Fibroblast of lung (primary cell): ENCODE measurements around the gene MAP4K5. TPM values are rescaled to one million over a fixed set of nuclear protein-coding genes. Genes with fewer than 3 reads are reported as not detected.

Experiments
- DNase-seq, 2 donors: peaks; one replicate each; pipeline versions ENCODE4 v3.0.0 to v3.0.0-alpha.2; 2010; ENCODE audit warnings: low read depth in 2 of 2
- H2AFZ ChIP-seq: 2 replicates; pipeline ENCODE4 v1.5.1; 2012; ENCODE audit warnings: low read length, control low read depth, inconsistent platforms
- H3K27ac ChIP-seq: 2 replicates; pipeline ENCODE4 v1.5.1; 2011; ENCODE audit warnings: low read length, control low read depth; ENCODE audit not compliant: insufficient read depth
- H3K27me3 ChIP-seq: 2 replicates; pipeline ENCODE4 v1.5.1; 2011; ENCODE audit warnings: mild to moderate bottlenecking, low read length; ENCODE audit not compliant: control insufficient read depth, insufficient read depth
- H3K36me3 ChIP-seq: 2 replicates; pipeline ENCODE4 v1.5.1; 2011; ENCODE audit warnings: low read length; ENCODE audit not compliant: control insufficient read depth, insufficient read depth
- H3K4me1 ChIP-seq: 2 replicates; pipeline ENCODE4 v1.5.1; 2011; ENCODE audit warnings: low read length; ENCODE audit not compliant: control insufficient read depth, insufficient read depth; ENCODE audit errors: extremely low read depth
- H3K4me2 ChIP-seq: 2 replicates; pipeline ENCODE4 v1.5.1; 2011; ENCODE audit warnings: low read length, control low read depth; ENCODE audit not compliant: insufficient read depth; ENCODE audit errors: extremely low read depth
- H3K4me3 ChIP-seq, 4 experiments: fragments of 200-600 bp in 1 of 4; sonication (generic) in 1 of 4; replicated peaks in 1 of 4; 2 replicates each; pipeline ENCODE4 v1.5.1; 2011 to 2016; ENCODE audit warnings: low read length in 4 of 4, low read depth in 3 of 4, mild to moderate bottlenecking in 3 of 4, control low read depth in 2 of 4, inconsistent platforms in 1 of 4, mixed read lengths in 1 of 4; ENCODE audit not compliant: insufficient read depth in 1 of 4; ENCODE audit errors: control extremely low read depth in 1 of 4
- H3K79me2 ChIP-seq: 2 replicates; pipeline ENCODE4 v1.5.1; 2012; ENCODE audit warnings: mild to moderate bottlenecking, low read length, inconsistent platforms; ENCODE audit not compliant: control insufficient read depth, insufficient read depth
- H3K9ac ChIP-seq: 2 replicates; pipeline ENCODE4 v1.5.1; 2011; ENCODE audit warnings: mild to moderate bottlenecking, low read length, control low read depth; ENCODE audit not compliant: insufficient read depth
- H3K9me3 ChIP-seq: 2 replicates; pipeline ENCODE4 v1.5.1; 2012; ENCODE audit warnings: low read depth, low read length; ENCODE audit not compliant: control insufficient read depth, insufficient read depth
- H4K20me1 ChIP-seq: 2 replicates; pipeline ENCODE4 v1.5.1; 2011; ENCODE audit warnings: low read length; ENCODE audit not compliant: control insufficient read depth, insufficient read depth; ENCODE audit errors: extremely low read depth
- EZH2 ChIP-seq: IDR thresholded peaks from 2 replicates; pipeline ENCODE4 v1.5.1; 2012; ENCODE audit warnings: low read length, control low read depth, mild to moderate bottlenecking; ENCODE audit errors: missing control alignments
- polyA plus RNA-seq, 2 donors: library from polyadenylated mRNA; depleted of rRNA in 1 of 2; stranded (reverse) in 1 of 2; unstranded in 1 of 2; fragments of >200 nt; gene quantifications; 2 replicates each; pipeline ENCODE4 v1.2.1, GENCODE V29; 2011 to 2012; ENCODE audit warnings: missing spikeins in 1 of 2
- total RNA-seq: library from RNA; depleted of rRNA; stranded (reverse); fragments of >200 nt; gene quantifications from 2 replicates; pipeline ENCODE4 v1.2.1, GENCODE V29; 2014
- TF ChIP-seq, protein P1 (sequence below), 2 donors: IDR thresholded peaks in 1 of 2; conservative IDR thresholded peaks in 1 of 2; 1 replicate in 1 of 2; 2 replicates in 1 of 2; pipeline ENCODE4 v1.5.1; 2011 to 2012; ENCODE audit warnings: low read length in 2 of 2, control low read depth in 1 of 2, inconsistent platforms in 1 of 2, low read depth in 1 of 2, mild to moderate bottlenecking in 1 of 2

Gene MAP4K5
- total and polyA plus RNA-seq, 2 donors (not counting 1 experiment from before 2014, with no cell fraction given), result 39.4 to 41.1 TPM

DNA sequence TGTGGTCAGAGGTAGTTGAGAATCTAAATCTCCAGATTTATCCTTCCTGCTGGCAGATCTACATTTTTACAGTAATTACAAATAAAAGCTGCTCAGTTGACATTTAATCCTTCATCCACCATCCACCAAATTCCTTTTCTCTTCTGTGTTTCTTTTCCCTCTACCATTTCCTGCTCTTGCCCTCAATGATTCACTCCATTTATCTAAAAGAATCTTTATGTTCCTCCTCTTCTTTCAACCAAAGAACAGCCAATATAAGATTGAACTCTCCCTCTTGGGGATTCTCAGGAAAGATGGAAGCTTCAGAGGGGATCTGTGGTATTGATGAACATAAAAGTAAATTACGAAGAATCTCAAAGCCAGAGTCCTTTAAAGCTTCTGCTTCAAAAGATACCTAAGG lies 4.4 kb downstream of the MAP4K5 start:
- Histone ChIP-seq H3K4me3 (peak overlapping the region in 1 of 4 experiments; percentile 4), H3K9ac (no peak overlapping the region), H2AFZ (no peak overlapping the region), H3K79me2 (peaks cover 90% of the 10 kb centered on the region), H3K27me3 (no peaks in the 10 kb centered on the region), H3K9me3 (no peaks in the 10 kb centered on the region), H4K20me1 (no peaks in the 10 kb centered on the region), H3K4me1 (peaks cover 18% of the 10 kb centered on the region), H3K36me3 (no peaks in the 10 kb centered on the region), H3K4me2 (peak overlapping the region; percentile 55), H3K27ac (no peak overlapping the region)
- TF ChIP-seq, protein P1, sequence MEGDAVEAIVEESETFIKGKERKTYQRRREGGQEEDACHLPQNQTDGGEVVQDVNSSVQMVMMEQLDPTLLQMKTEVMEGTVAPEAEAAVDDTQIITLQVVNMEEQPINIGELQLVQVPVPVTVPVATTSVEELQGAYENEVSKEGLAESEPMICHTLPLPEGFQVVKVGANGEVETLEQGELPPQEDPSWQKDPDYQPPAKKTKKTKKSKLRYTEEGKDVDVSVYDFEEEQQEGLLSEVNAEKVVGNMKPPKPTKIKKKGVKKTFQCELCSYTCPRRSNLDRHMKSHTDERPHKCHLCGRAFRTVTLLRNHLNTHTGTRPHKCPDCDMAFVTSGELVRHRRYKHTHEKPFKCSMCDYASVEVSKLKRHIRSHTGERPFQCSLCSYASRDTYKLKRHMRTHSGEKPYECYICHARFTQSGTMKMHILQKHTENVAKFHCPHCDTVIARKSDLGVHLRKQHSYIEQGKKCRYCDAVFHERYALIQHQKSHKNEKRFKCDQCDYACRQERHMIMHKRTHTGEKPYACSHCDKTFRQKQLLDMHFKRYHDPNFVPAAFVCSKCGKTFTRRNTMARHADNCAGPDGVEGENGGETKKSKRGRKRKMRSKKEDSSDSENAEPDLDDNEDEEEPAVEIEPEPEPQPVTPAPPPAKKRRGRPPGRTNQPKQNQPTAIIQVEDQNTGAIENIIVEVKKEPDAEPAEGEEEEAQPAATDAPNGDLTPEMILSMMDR (conservative IDR thresholded peaks at IDR 0.05 in 1 of 2, IDR thresholded peaks at IDR 0.05 in 1 of 2; ENCODE audit: low read depth in 1 of 2, low read length in 2 of 2), result no peak
- DNase-seq, result peak in 1 of 2 donors; percentile 78

DNA sequence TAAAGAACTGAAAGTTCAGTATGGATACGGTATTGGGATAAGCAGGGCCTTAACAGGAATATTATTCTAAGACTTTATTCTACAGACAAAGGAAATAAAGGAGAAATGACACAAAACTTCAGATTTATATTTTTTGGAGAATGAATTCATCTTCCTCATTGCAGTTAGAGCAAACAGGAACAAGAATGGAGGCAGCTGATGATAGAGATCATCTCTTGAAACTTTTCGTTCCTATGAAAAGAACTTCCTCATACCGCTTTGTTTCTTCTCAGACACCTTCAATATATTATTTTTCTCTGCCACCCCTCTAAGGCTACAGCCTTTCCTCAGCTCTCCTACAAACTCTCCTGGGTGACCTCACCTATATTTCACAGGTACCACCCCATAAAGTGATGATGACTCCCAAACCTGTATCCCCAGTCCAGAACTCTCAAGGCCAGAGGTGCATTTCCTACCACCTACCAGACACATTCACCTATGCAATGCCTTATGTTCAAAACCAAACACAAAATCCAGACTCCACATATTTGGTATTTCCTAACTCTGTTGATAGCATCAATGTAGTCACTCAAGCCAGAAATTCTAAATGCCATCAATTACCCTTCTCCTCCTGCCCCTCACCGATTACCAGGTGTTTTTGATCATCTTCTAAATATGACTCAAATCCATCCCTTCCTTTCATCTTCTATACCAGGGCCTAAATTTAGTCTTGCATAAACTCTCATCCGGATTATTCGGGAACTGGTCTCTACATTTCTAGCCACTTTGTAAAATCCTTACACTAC lies 7.4 kb downstream of the MAP4K5 start:
- TF ChIP-seq, protein P1 (conservative IDR thresholded peaks at IDR 0.05 in 1 of 2, IDR thresholded peaks at IDR 0.05 in 1 of 2; ENCODE audit: low read depth in 1 of 2, low read length in 2 of 2), result no peak
- no peak for TF ChIP-seq EZH2
- Histone ChIP-seq H3K36me3 (no peaks in the 10 kb centered on the region), H3K27me3 (no peaks in the 10 kb centered on the region), H2AFZ (no peak overlapping the region), H3K4me3 (no peak overlapping the region), H3K79me2 (peaks cover 94% of the 10 kb centered on the region), H3K27ac (no peak overlapping the region), H3K9ac (no peak overlapping the region), H3K4me1 (peaks cover 22% of the 10 kb centered on the region), H4K20me1 (peaks cover 2% of the 10 kb centered on the region), H3K4me2 (no peak overlapping the region), H3K9me3 (no peaks in the 10 kb centered on the region)
- no peak for DNase-seq

DNA sequence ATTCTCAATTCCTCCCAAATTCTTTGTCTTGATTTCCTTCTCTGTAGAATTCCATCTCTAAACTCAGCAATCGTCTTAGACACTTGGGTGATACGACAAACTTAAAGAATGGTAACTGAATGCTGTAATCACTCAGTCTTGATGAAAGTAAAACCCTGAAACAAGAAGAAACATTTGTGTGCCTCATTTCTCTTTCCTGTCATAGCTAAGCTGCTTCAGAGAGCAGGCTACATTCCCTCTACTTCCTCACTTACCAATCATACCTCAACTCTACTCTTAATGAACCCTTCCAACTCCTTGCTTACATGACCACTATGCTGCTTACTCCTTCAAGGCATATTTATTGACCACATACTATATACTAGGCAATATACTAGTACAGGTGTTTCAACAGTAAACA lies 8.3 kb downstream of the MAP4K5 start:
- H2AFZ ChIP-seq, result no peak overlapping the region
- TF ChIP-seq, protein P1 (conservative IDR thresholded peaks at IDR 0.05 in 1 of 2, IDR thresholded peaks at IDR 0.05 in 1 of 2; ENCODE audit: low read depth in 1 of 2, low read length in 2 of 2), result no peak
- no peak for TF ChIP-seq EZH2
- no peaks in the 10 kb centered on the region for H3K27me3 ChIP-seq
- H3K36me3 ChIP-seq, result no peaks in the 10 kb centered on the region
- DNase-seq, result peak in 1 of 2 donors; percentile 10
- no peak overlapping the region for H3K9ac ChIP-seq
- peaks cover 15% of the 10 kb centered on the region for H3K4me1 ChIP-seq
- peaks cover 93% of the 10 kb centered on the region for H3K79me2 ChIP-seq
- peaks cover 2% of the 10 kb centered on the region for H4K20me1 ChIP-seq
- no peaks in the 10 kb centered on the region for H3K9me3 ChIP-seq
- H3K4me3 ChIP-seq, result no peak overlapping the region
- no peak overlapping the region for H3K4me2 ChIP-seq
- no peak overlapping the region for H3K27ac ChIP-seq
